Activated CD8-positive, alpha-beta memory T cell treated with anti-CD3 and anti-CD28 coated beads, Interleukin-2, amount 50 U/mL, for 4 hours (primary cell): Measurements from ENCODE around the gene CAST.
"Not testable (repeated sequence)": the region's sequence is repeated elsewhere in the genome, so short reads cannot be mapped to it uniquely, and the experiment has no call there.

Source experiments
- DNase-seq: peaks from one replicate; pipeline ENCODE4 v3.0.0-alpha.2; 2020

CAST gene

GRCh38 chr5:96661855-96662724, at the start of gene CAST:
CAST (plus strand) TSS chr5:96662376; CDS start chr5:96662423, 47 bp downstream.
- DNase-seq, result peak; percentile 80

GRCh38 chr5:96614110-96614691, 48.0 kb upstream of the CAST start:
- DNase-seq, result peak; percentile 32

- no peak for DNase-seq
Measured at GRCh38 chr5:96615223-96615622, 47.0 kb upstream of the CAST start.

- DNase-seq, result no peak
Measured at GRCh38 chr5:96616801-96617200, 45.4 kb upstream of the CAST start.

GRCh38 chr5:96618311-96619016, 43.7 kb upstream of the CAST start:
- not testable (repeated sequence) for DNase-seq

GRCh38 chr5:96619946-96620345, 42.2 kb upstream of the CAST start:
- no peak for DNase-seq

- DNase-seq, result no peak
Measured at GRCh38 chr5:96624596-96624995, 37.6 kb upstream of the CAST start.

GRCh38 chr5:96625365-96625764, 36.8 kb upstream of the CAST start:
- no peak for DNase-seq

GRCh38 chr5:96626956-96627355, 35.2 kb upstream of the CAST start:
- no peak for DNase-seq

GRCh38 chr5:96627792-96628398, 34.3 kb upstream of the CAST start:
- DNase-seq, result no peak

- no peak for DNase-seq
Measured at GRCh38 chr5:96628406-96628805, 33.8 kb upstream of the CAST start.

- DNase-seq, result no peak
Measured at GRCh38 chr5:96629774-96630173, 32.4 kb upstream of the CAST start.

- DNase-seq, result no peak
Measured at GRCh38 chr5:96633820-96634219, 28.4 kb upstream of the CAST start.

- no peak for DNase-seq
Measured at GRCh38 chr5:96634881-96635280, 27.3 kb upstream of the CAST start.

GRCh38 chr5:96636046-96636445, 26.1 kb upstream of the CAST start:
- no peak for DNase-seq

GRCh38 chr5:96636594-96636993, 25.6 kb upstream of the CAST start:
- DNase-seq, result no peak

GRCh38 chr5:96637196-96637595, 25.0 kb upstream of the CAST start:
- DNase-seq, result no peak

GRCh38 chr5:96638561-96638960, 23.6 kb upstream of the CAST start:
- DNase-seq, result no peak

- DNase-seq, result no peak
Measured at GRCh38 chr5:96640696-96641095, 21.5 kb upstream of the CAST start.

- DNase-seq, result no peak
Measured at GRCh38 chr5:96641368-96642280, 20.6 kb upstream of the CAST start.

- no peak for DNase-seq
Measured at GRCh38 chr5:96642281-96642640, 19.9 kb upstream of the CAST start.

GRCh38 chr5:96645091-96645490, 17.1 kb upstream of the CAST start:
- no peak for DNase-seq
